ENCODE results near the gene CRTC3. TPM values are rescaled to one million over a fixed set of nuclear protein-coding genes. Genes with fewer than 3 reads are reported as not detected.

Gene CRTC3, protein sequence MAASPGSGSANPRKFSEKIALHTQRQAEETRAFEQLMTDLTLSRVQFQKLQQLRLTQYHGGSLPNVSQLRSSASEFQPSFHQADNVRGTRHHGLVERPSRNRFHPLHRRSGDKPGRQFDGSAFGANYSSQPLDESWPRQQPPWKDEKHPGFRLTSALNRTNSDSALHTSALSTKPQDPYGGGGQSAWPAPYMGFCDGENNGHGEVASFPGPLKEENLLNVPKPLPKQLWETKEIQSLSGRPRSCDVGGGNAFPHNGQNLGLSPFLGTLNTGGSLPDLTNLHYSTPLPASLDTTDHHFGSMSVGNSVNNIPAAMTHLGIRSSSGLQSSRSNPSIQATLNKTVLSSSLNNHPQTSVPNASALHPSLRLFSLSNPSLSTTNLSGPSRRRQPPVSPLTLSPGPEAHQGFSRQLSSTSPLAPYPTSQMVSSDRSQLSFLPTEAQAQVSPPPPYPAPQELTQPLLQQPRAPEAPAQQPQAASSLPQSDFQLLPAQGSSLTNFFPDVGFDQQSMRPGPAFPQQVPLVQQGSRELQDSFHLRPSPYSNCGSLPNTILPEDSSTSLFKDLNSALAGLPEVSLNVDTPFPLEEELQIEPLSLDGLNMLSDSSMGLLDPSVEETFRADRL
- 28.5 TPM for polyA plus RNA-seq
- long read RNA-seq, donor 1 = 0 reads
- long read RNA-seq, donor 2, partial matches to known transcripts = 0 of 1 reads
- long read RNA-seq, donor 2, other reads (novel, unspliced or antisense) = 0 of 1 reads
- long read RNA-seq, donor 3 = 0 reads
- long read RNA-seq, donor 4 = 0 reads
- long read RNA-seq, donor 5, partial matches to known transcripts = 0 of 4 reads
- long read RNA-seq, donor 5, other reads (novel, unspliced or antisense) = 0 of 4 reads
- long read RNA-seq, donor 6, full-length matches to known transcripts = 1 of 1 reads
- long read RNA-seq, donor 6, partial matches to known transcripts = 0 of 1 reads
- long read RNA-seq, donor 6, other reads (novel, unspliced or antisense) = 0 of 1 reads
- long read RNA-seq, donor 7, partial matches to known transcripts = 0 of 1 reads
- long read RNA-seq, donor 7, other reads (novel, unspliced or antisense) = 0 of 1 reads
- long read RNA-seq, donor 8, partial matches to known transcripts = 0 of 1 reads
- long read RNA-seq, donor 8, other reads (novel, unspliced or antisense) = 0 of 1 reads
- long read RNA-seq, donor 9, partial matches to known transcripts = 16 of 16 reads
- long read RNA-seq, donor 9, other reads (novel, unspliced or antisense) = 0 of 16 reads
- long read RNA-seq, donor 10, full-length matches to known transcripts = 1 of 1 reads
- long read RNA-seq, donor 10, partial matches to known transcripts = 0 of 1 reads
- long read RNA-seq, donor 10, other reads (novel, unspliced or antisense) = 0 of 1 reads
- long read RNA-seq, donor 11, partial matches to known transcripts = 0 of 3 reads
- long read RNA-seq, donor 11, other reads (novel, unspliced or antisense) = 0 of 3 reads

DNA sequence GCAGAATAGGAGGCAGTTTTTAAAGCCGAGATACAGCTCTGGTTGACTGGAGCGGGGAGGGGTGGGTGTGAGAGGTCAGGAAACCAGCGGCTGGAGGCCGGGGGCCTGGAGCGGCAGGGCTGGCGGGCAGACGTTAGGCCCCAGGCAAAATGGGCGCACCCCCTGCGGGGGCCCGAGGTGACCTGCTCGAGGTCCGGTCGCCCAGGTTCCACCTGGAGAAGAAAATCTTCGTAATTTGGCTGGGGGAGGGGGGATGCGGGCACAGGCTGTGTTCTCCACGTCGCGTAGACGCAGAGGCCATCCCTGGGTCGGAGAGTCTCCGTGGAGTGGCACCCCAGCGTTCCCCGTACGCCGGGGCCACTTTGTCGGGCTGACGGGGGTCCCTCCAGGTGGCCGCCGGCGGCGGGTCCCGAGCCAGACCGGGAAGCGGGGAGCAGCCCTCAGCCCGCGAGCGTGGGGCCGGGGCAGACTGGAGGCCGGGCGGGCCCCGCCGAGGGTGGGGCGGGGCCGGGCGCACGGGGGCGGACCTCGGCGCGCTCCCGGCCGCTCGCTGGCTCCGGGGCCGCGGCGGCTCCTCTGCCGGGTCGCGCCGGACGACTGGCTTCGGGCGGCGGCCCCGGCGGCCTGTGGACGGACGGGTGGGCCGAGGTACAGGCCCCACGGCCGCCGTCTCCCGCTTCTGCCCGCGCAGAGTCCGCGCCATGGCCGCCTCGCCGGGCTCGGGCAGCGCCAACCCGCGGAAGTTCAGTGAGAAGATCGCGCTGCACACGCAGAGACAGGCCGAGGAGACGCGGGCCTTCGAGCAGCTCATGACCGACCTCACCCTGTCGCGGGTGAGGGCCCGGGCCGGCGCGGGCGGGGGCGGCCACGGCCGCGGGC lies at the start of gene CRTC3:
TSS of gene CRTC3 (plus strand) at position 553 of the 879 bp plus-strand sequence. CDS start at position 702, 149 bp downstream.
- H3K27ac ChIP-seq (ENCODE audit: low read length) = peak within 1 kb of the TSS; percentile 82
- no peaks in the 10 kb centered on the region for H3K27me3 ChIP-seq (ENCODE audit: control insufficient read depth, insufficient read depth, low read length)
- peak within 1 kb of the TSS; percentile 93 for H3K4me3 ChIP-seq (ENCODE audit: low read length)
- H3K9me3 ChIP-seq (ENCODE audit: control insufficient read depth, low read depth, low read length) = no peaks in the 10 kb centered on the region
- no CpG with 5 or more reads among the region's 104 CpGs for WGBS (ENCODE audit: insufficient coverage, low lambda C conversion rate)
- no peaks in the 10 kb centered on the region for H3K36me3 ChIP-seq (ENCODE audit: control insufficient read depth, insufficient read depth, low read length)
- DNase-seq = peak; percentile 35 to 84
- H3K4me1 ChIP-seq (ENCODE audit: control insufficient read depth, insufficient read depth, low read length) = peaks cover 7% of the 10 kb centered on the region

DNA sequence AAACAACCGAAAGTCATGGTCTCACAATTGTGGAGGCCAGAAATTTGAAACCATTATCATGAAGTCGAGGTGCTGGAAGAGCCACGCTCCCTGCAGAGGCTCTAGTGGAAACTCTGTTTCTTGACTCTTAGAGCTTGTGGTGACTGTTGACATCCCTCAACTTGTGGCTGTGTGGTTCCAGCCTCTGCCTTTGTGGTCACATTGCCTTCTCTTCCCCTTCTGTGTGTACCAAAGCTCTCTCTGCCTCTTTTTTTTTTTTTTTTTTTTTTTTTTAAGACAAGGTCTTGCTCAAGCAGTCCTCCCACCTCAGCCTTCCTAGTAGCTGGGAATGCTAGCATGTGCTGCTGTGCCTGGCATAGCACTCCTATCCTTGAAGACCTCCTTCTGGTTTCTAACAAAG lies 48.7 kb upstream of the CRTC3 start:
- H3K27ac ChIP-seq (ENCODE audit: low read length) = no peak overlapping the region
- WGBS (ENCODE audit: insufficient coverage, low lambda C conversion rate) = no CpG with 5 or more reads among the region's 3 CpGs

DNA sequence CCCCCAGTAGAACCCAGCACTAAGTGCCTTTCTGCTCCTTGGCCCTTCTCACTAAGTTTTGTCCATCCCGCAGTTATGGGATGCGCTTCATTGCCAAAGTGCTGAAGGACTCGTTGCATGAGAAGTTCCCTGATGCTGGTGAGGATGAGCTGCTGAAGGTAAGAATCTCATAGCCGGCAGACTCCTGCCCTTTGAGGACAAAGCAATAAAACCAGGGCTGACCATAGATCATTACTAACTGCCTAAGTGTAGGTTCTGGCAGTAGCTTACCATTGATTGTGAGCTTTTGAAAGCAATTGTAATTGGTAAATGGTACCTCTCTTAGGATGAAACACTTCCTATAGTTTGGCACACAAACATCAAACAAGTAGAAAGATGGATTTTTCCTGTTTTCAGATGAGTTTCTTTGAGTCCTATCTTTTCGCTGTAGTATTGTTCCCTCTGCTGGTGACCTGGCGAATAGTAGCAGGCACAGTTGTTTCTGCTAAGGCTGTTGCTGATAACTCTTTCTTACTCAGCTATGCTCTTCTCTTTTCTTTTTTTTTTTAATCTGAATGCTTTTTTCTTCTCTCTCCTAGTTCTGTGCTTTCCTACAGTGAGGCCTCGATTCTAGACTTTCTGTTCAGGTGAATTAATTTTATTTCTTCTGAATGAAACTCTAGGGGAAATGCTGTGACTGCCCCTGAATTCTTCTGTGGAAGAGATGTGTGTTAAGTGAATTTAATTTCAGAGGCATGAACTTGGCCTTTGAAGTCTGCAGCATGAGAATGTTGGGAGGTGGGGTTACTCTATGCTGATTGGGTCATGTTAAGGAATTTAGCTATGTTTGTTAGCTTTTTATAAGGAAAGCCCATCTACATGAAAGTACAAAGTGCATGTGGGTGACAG lies 47.4 kb upstream of the CRTC3 start:
- H3K27ac ChIP-seq (ENCODE audit: low read length) = no peak overlapping the region
- H3K4me1 ChIP-seq (ENCODE audit: control insufficient read depth, insufficient read depth, low read length) = no peaks in the 10 kb centered on the region
- DNase-seq = peak; percentile 38 to 48
- no peaks in the 10 kb centered on the region for H3K9me3 ChIP-seq (ENCODE audit: control insufficient read depth, low read depth, low read length)
- no peak overlapping the region for H3K4me3 ChIP-seq (ENCODE audit: low read length)
- WGBS (ENCODE audit: insufficient coverage, low lambda C conversion rate) = 43% methylated on average over 2 of the region's 7 CpGs
- no peaks in the 10 kb centered on the region for H3K27me3 ChIP-seq (ENCODE audit: control insufficient read depth, insufficient read depth, low read length)
- peaks cover 79% of the 10 kb centered on the region for H3K36me3 ChIP-seq (ENCODE audit: control insufficient read depth, insufficient read depth, low read length)

More for the DNA sequence above, 48.7 kb upstream of the CRTC3 start:
- no peak for DNase-seq
- Histone ChIP-seq H3K4me1 (ENCODE audit: control insufficient read depth, insufficient read depth, low read length) (no peaks in the 10 kb centered on the region), H3K9me3 (ENCODE audit: control insufficient read depth, low read depth, low read length) (no peaks in the 10 kb centered on the region), H3K36me3 (ENCODE audit: control insufficient read depth, insufficient read depth, low read length) (peaks cover 77% of the 10 kb centered on the region), H3K27me3 (ENCODE audit: control insufficient read depth, insufficient read depth, low read length) (no peaks in the 10 kb centered on the region), H3K4me3 (ENCODE audit: low read length) (no peak overlapping the region)

DNA sequence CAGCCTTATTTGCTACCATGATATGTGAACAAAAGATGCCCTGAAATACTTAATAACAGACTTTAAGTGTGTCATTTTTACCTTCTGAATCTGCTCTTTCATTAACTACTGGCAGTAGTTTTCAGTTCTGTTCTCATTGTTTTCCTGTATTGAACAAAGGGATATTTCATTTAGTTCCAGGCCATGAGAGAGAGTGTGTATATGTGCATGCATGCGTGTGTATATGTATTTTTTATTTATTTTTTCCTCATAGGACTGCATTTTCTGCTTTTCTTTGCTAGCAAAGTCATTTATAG lies 46.8 kb upstream of the CRTC3 start:
- Histone ChIP-seq H3K36me3 (ENCODE audit: control insufficient read depth, insufficient read depth, low read length) (peaks cover 78% of the 10 kb centered on the region), H3K4me3 (ENCODE audit: low read length) (no peak overlapping the region)
- 100% methylated on average over 1 of the region's 1 CpG for WGBS (ENCODE audit: insufficient coverage, low lambda C conversion rate)

DNA sequence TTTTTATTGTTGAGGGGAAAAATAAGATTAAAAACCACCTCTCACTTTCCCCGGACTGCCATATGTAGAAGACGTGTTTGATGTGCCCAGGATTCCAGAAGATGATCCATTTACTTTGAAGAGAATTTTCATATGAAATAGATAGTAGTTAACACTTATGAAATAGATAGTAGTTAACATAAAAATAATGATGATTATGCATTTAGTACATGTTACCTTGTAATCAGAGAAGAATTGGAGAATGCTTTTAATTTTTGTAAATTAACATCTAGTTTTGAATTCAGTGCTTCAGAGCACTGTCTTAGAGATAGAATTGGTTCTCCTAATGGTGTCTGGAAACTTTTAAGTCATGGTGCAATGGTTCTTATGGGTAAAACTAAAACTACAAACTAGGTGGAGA lies 46.1 kb upstream of the CRTC3 start:
- no peak for DNase-seq
- H3K4me3 ChIP-seq (ENCODE audit: low read length) = no peak overlapping the region
- H3K9me3 ChIP-seq (ENCODE audit: control insufficient read depth, low read depth, low read length) = no peaks in the 10 kb centered on the region
- no CpG with 5 or more reads among the region's 2 CpGs for WGBS (ENCODE audit: insufficient coverage, low lambda C conversion rate)
- no peak overlapping the region for H3K27ac ChIP-seq (ENCODE audit: low read length)
- H3K36me3 ChIP-seq (ENCODE audit: control insufficient read depth, insufficient read depth, low read length) = peaks cover 76% of the 10 kb centered on the region
- H3K27me3 ChIP-seq (ENCODE audit: control insufficient read depth, insufficient read depth, low read length) = no peaks in the 10 kb centered on the region
- no peaks in the 10 kb centered on the region for H3K4me1 ChIP-seq (ENCODE audit: control insufficient read depth, insufficient read depth, low read length)

More for the DNA sequence above, 46.8 kb upstream of the CRTC3 start:
- Histone ChIP-seq H3K4me1 (ENCODE audit: control insufficient read depth, insufficient read depth, low read length) (no peaks in the 10 kb centered on the region), H3K9me3 (ENCODE audit: control insufficient read depth, low read depth, low read length) (no peaks in the 10 kb centered on the region), H3K27me3 (ENCODE audit: control insufficient read depth, insufficient read depth, low read length) (no peaks in the 10 kb centered on the region), H3K27ac (ENCODE audit: low read length) (no peak overlapping the region)
- DNase-seq = no peak

DNA sequence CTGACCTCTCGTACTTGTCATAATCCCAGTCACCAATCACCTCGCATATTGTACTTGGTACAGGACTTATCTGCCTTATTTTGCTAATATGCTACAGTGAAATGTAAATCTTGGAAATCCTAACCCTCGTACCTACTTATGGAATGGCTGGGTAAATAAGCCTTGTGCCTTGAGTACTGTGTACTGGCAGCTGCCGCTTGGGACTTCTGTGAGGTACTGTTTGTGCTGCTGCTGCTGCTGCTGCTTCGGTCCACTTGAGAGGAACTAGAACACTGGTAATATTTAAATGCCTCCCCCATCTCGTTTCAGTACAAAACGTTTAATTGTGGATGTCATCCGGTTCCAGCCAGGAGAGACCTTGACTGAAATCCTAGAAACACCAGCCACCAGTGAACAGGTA lies 42.5 kb upstream of the CRTC3 start:
- WGBS (ENCODE audit: insufficient coverage, low lambda C conversion rate) = 93% methylated on average over 3 of the region's 8 CpGs
- H3K36me3 ChIP-seq (ENCODE audit: control insufficient read depth, insufficient read depth, low read length) = peaks cover 68% of the 10 kb centered on the region

DNA sequence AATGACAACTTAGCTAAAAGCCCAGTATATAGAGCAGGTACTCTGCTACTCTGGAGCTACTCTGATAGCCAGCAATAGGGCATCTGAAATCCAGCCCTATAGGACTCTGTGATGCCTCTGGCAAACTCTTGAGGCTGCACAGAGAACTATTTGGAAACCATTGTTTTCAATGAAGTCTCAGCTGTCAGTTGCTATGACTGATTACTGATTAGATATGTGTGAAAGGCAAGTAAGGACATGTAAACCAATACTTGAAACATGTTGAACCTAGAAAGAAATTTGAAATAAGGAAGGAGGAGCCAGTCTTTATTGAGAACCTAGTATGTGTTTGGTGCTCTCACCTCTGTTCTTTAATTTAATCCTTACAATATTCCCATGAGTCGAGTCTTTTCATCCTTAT lies 40.2 kb upstream of the CRTC3 start:
- WGBS (ENCODE audit: insufficient coverage, low lambda C conversion rate) = no CpG with 5 or more reads among the region's 1 CpG
- no peaks in the 10 kb centered on the region for H3K9me3 ChIP-seq (ENCODE audit: control insufficient read depth, low read depth, low read length)
- H3K4me3 ChIP-seq (ENCODE audit: low read length) = no peak overlapping the region
- no peaks in the 10 kb centered on the region for H3K4me1 ChIP-seq (ENCODE audit: control insufficient read depth, insufficient read depth, low read length)
- no peak overlapping the region for H3K27ac ChIP-seq (ENCODE audit: low read length)
- no peaks in the 10 kb centered on the region for H3K27me3 ChIP-seq (ENCODE audit: control insufficient read depth, insufficient read depth, low read length)
- no peak for DNase-seq
- H3K36me3 ChIP-seq (ENCODE audit: control insufficient read depth, insufficient read depth, low read length) = peaks cover 66% of the 10 kb centered on the region

More for the DNA sequence above, 42.5 kb upstream of the CRTC3 start:
- Histone ChIP-seq H3K27me3 (ENCODE audit: control insufficient read depth, insufficient read depth, low read length) (no peaks in the 10 kb centered on the region), H3K4me1 (ENCODE audit: control insufficient read depth, insufficient read depth, low read length) (no peaks in the 10 kb centered on the region), H3K9me3 (ENCODE audit: control insufficient read depth, low read depth, low read length) (no peaks in the 10 kb centered on the region), H3K27ac (ENCODE audit: low read length) (no peak overlapping the region), H3K4me3 (ENCODE audit: low read length) (no peak overlapping the region)
- no peak for DNase-seq

DNA sequence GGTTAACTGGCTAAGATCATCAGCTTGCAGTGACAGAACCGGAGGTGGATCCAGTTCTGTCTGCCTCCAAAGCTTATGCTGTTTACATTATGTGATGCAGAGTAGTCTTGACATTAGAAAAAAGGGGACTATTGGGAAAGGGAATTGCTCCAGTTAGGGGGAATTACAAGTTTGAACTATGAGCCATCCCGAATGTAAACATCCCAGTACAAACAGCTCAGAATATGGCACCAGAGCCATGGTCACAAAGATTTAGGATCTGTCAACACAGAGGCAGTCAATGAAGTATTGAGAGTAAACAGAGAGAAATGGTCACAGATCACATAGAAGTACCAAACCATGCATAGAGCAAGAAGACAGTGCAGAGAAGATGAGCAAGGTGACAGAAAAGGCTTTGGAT lies 39.8 kb upstream of the CRTC3 start:
- H3K27ac ChIP-seq (ENCODE audit: low read length) = no peak overlapping the region
- H3K27me3 ChIP-seq (ENCODE audit: control insufficient read depth, insufficient read depth, low read length) = no peaks in the 10 kb centered on the region
- no peaks in the 10 kb centered on the region for H3K4me1 ChIP-seq (ENCODE audit: control insufficient read depth, insufficient read depth, low read length)
- no peaks in the 10 kb centered on the region for H3K9me3 ChIP-seq (ENCODE audit: control insufficient read depth, low read depth, low read length)
- WGBS (ENCODE audit: insufficient coverage, low lambda C conversion rate) = no CpG with 5 or more reads among the region's 2 CpGs
- H3K36me3 ChIP-seq (ENCODE audit: control insufficient read depth, insufficient read depth, low read length) = peaks cover 62% of the 10 kb centered on the region
- H3K4me3 ChIP-seq (ENCODE audit: low read length) = no peak overlapping the region
- no peak for DNase-seq

DNA sequence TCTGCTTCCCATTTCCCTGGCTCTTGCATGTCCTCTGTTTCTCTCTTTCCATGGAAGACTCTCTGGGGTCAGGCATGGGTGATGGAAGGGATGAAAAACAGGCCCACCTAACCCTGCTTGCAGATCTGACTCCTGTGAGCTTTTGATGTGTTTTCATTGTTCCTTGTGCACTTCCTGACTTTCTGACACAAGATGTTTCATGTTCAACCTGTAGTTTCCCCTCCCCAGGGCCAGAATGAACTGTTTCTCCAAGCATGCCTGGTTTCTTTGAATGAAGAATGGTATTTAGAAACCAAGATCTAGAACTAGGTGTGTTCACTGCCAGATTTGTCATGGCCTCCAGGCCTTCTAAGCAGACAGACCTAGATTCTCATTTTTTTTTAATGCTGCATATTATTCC lies 36.1 kb upstream of the CRTC3 start:
- no peaks in the 10 kb centered on the region for H3K9me3 ChIP-seq (ENCODE audit: control insufficient read depth, low read depth, low read length)
- no peak for DNase-seq
- H3K27me3 ChIP-seq (ENCODE audit: control insufficient read depth, insufficient read depth, low read length) = no peaks in the 10 kb centered on the region
- H3K4me3 ChIP-seq (ENCODE audit: low read length) = no peak overlapping the region
- H3K27ac ChIP-seq (ENCODE audit: low read length) = no peak overlapping the region
- H3K36me3 ChIP-seq (ENCODE audit: control insufficient read depth, insufficient read depth, low read length) = peaks cover 57% of the 10 kb centered on the region
- no peaks in the 10 kb centered on the region for H3K4me1 ChIP-seq (ENCODE audit: control insufficient read depth, insufficient read depth, low read length)

Measured in large intestine (tissue), 12 donors.